ENCODE data around the gene PSORS1C1. TPM values are rescaled to one million over a fixed set of nuclear protein-coding genes. Genes with fewer than 3 reads are reported as not detected.

Gene PSORS1C1
- total RNA-seq, 1 experiment from 2014 or later, result 1.1 TPM

- DNase-seq (ENCODE audit: low spot score), result no peak
Observed at GRCh38 chr6:31125586-31126363, 11.2 kb downstream of the PSORS1C1 start.

GRCh38 chr6:31126396-31127175 is 12.0 kb downstream of the PSORS1C1 start:
- DNase-seq (ENCODE audit: low spot score), result no peak

GRCh38 chr6:31128093-31128676 is 13.6 kb downstream of the PSORS1C1 start:
- peak; percentile 86 for DNase-seq (ENCODE audit: low spot score)

DNA sequence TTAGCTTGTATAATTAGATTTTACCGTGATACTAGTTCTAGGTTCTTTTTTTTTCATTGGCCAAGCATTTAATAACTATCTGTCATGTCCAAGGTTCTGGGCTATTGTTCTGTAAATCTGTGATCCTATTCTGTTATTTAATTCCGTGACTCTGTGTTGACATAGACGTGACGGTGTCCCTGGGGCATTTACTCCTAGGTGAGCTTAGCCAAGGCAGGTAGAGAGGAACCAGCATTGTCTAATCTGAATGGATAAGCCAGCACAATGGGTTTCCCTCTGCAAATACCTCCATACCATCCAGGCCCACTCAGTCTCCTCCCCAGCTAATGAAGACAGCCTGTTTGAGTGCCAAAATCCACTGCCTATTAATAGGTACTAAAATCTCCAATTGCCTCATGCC is 14.5 kb downstream of the PSORS1C1 start:
- DNase-seq (ENCODE audit: low spot score), result no peak

DNA sequence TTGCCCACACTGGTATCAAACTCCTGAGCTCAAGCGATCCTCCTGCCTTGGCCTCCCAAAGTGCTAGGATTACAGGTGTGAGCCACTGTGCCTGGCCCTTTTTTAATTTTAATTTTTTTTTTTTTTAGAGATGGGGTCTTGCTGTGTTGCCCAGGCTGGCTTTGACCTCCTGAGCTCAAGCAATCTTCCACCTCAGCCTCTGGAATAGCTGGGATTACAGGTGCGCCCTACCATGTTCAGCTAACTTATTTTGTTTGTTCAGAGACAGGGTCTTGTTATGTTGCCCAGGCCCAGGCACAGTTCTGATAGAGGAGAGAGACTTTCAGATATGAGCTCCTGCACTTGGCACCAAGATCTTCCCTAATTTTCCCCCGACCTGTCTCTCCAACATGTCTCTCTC is 16.2 kb downstream of the PSORS1C1 start:
- DNase-seq (ENCODE audit: low spot score), result no peak

DNA sequence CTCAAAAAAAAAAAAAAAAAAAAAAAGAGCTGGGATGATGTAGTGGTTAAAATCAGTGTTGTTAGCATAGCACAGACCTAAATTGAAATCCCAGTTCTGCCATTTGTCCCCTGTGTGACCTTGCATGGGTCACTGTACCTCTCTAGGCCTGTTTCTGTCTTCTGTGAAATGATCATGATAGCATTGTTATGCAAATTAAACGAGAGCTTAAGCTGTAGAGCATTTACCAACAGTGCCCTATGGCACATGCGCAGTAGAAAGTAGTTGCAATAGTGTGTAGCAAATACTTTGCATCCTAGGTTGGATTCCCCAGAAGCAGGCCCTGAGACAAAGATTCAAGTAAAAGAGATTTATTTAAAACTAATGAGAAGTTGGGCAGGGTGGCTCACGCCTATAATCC is 17.0 kb downstream of the PSORS1C1 start:
- DNase-seq (ENCODE audit: low spot score), result no peak

DNA sequence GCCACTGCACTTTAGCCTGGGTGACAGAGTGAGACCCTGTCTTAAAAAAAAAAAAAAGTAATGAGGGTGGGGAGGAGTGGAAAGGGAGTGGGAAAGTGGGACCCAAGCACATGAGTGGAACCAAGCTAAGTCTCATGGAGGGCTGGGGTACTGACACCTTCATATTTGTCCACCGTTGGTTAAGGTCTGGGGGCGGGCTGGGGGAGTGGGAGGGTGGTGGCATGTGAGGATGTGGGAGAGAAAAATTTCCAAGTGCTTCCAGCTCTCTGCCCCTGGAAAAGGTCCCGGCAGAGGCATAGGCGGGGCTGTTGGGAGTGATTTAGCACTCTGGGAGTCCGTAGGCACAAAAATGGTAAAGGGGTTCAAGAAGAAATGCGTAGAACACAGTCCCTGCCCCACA is 18.2 kb downstream of the PSORS1C1 start:
- no peak for DNase-seq (ENCODE audit: low spot score)

DNA sequence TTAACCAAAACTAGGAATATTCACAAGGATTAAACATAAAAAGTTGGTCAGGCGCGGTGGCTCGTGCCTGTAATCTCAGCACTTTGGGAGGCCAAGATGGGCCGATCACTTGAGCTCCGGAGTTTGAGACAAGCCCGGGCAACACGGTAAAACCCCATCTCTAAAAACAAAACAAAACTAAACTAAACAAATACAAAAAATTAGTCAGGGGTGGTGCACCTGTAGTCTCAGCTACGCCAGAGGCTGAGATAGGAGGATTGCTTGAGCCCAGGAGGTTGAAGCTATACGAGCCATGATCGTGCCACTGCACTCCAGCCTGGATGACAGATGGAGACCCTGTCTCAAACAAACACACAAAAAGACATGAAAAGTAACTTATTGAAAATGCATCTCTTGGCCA is 21.1 kb downstream of the PSORS1C1 start:
- DNase-seq (ENCODE audit: low spot score), result no peak

GRCh38 chr6:31138982-31139381 is 24.4 kb downstream of the PSORS1C1 start, which contains the start of gene PSORS1C2:
Gene PSORS1C2 (minus strand): TSS chr6:31139066. CDS start chr6:31139026, 40 bp downstream.
- peak; percentile 39 for DNase-seq (ENCODE audit: low spot score)

DNA sequence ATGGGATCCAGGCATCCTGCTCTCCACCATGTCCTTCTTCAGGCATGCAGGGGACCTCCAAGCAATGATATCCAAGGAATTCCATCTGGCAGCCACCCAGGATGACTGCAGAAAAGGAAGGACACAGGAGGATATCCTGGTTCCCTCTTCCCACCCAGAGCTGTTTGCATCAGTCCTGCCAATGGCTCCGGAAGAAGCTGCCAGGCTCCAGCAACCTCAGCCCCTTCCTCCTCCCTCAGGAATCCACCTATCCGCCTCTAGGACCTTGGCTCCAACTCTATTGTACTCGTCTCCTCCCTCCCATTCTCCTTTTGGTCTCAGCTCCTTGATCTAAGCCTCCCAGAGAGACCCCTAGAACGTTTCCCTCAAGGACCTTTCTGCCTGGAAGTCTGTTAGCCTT is 25.0 kb downstream of the PSORS1C1 start:
- DNase-seq (ENCODE audit: low spot score), result peak; percentile 15

- DNase-seq (ENCODE audit: low spot score), result no peak
Observed at GRCh38 chr6:31140643-31141042, 26.0 kb downstream of the PSORS1C1 start.

- DNase-seq (ENCODE audit: low spot score), result no peak
Observed at GRCh38 chr6:31142361-31142761, 27.8 kb downstream of the PSORS1C1 start.

GRCh38 chr6:31143148-31143547 is 28.5 kb downstream of the PSORS1C1 start:
- no peak for DNase-seq (ENCODE audit: low spot score)

- peak; percentile 41 for DNase-seq (ENCODE audit: low spot score)
Observed at GRCh38 chr6:31144296-31144969, 29.8 kb downstream of the PSORS1C1 start.

- peak; percentile 16 for DNase-seq (ENCODE audit: low spot score)
Observed at GRCh38 chr6:31144970-31145340, 30.4 kb downstream of the PSORS1C1 start.

- DNase-seq (ENCODE audit: low spot score), result no peak
Observed at GRCh38 chr6:31145386-31145785, 30.8 kb downstream of the PSORS1C1 start.

DNA sequence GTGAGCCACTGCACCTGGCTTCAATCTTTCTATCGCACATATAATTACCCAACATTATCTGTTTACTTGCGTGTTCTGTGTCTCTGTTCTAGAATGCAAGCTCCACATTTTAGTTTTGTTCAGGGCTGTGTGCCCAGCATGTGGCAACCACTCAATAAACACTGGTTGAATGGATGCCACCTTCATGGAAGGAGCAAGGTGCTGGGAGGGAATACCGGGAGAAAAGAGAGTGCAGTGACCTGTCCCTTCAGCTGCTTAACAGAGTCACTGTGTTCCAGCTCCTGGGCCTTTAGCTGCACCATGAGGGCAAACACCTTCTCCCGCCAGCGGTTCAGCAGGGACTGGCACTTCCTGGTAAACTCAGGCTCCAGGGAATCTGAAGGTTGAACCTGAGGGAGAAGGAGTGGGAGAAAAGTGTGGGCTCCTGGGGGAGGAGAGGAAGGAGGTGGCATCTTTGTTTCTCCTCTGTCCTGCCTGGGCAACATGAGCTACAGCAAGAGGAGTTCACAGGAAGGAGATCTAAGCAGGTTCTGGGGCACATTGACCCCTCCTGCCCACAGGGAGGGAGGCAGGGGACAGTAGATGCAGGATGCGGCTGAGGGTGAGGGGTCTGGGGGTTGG is 35.3 kb downstream of the PSORS1C1 start:
- no peak for DNase-seq (ENCODE audit: low spot score)

GRCh38 chr6:31152781-31153180 is 38.2 kb downstream of the PSORS1C1 start:
- DNase-seq (ENCODE audit: low spot score), result no peak

- no peak for DNase-seq (ENCODE audit: low spot score)
Observed at GRCh38 chr6:31154436-31154835, 39.8 kb downstream of the PSORS1C1 start.

DNA sequence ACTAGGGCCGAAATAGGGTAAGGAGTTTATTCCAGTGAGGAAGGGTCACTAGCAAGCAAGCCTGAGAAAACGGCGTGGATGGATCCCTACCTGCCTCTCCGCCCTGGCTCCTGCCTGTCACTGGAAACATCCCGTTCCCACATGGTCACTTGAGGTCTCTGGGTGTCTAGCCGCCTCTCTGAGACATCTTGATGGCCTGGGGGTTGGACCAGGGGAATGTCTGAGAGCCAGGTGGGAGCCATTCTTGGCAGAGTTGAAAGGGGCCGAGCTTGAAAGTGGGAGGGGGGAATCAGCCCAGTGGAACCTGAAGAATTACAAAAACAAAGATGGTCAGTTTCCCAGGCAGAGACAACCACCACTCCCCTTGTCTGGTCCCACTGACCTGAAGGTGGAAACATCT is 42.0 kb downstream of the PSORS1C1 start:
- no peak for DNase-seq (ENCODE audit: low spot score)

DNA sequence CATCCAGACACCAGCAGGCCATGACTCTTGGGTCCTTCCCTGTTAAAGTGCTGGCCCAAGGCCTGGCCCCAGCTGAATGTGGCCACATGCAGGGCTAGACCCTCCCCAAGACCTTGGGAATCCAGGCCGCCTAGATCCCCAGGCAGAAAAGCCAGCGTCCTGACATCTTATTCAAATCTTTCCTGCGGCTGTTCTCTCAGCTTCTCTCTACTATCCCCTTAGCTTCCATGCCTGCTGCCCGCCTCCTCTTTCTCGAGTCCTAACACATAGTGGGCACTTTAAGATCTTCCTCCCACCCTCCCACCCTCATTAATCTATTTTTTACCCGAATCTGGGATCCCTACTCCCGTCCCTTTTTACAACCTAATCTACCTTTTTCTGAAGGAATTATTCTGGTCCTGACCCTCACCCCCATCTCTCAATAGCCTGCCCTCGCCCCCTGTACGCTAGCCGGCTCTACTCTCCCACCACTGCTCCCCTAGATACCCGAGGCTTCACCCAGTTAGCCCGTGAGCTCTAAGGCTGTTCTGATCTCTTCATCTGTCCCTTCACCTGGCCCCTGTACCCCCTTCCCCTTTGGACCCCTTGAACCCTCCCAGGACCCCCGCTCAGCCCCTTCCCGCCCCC is 43.0 kb downstream of the PSORS1C1 start, which contains the start of gene CCHCR1:
TSS of gene CCHCR1 (minus strand) at position 290 of the 627 bp plus-strand sequence. CDS start at position 88, 202 bp downstream.
- DNase-seq (ENCODE audit: low spot score), result no peak

Data from HT-29 (cell line).